AG04449 (cell line): Measurements from ENCODE around the gene GLTP.
"Not testable (repeated sequence)": the region's sequence is repeated elsewhere in the genome, so short reads cannot be mapped to it uniquely, and the experiment has no call there.

ENCODE experiments used
- CTCF ChIA-PET: fragments of 350-600 bp; formaldehyde crosslinking; extraction: SDS; loops from one replicate; lab custom pipeline; 2021; ENCODE audit warnings: antibody characterized with exemption; lab: Yijun Ruan, JAX
- POLR2A ChIA-PET: fragments of 400-600, 350-600 bp; formaldehyde crosslinking; extraction: SDS; loops from one replicate; lab custom pipeline; 2020; ENCODE audit warnings: antibody characterized with exemption, inconsistent platforms; lab: Yijun Ruan, JAX
- DNase-seq: peaks from one replicate; pipeline ENCODE4 v3.0.0-alpha.2; 2010; ENCODE audit warnings: low read depth, low spot score
- H3K4me3 ChIP-seq: 2 replicates; pipeline ENCODE4 v1.5.1; 2011; ENCODE audit warnings: low read depth, mild to moderate bottlenecking, control low read depth, low read length
- TF ChIP-seq, protein P1 (sequence below): IDR thresholded peaks from one replicate; pipeline ENCODE4 v1.5.1; 2011; ENCODE audit warnings: mild to moderate bottlenecking, moderate library complexity, low read length, control low read depth, inconsistent platforms; ENCODE audit not compliant: insufficient read depth; ENCODE audit errors: missing control alignments

The GLTP gene

DNA sequence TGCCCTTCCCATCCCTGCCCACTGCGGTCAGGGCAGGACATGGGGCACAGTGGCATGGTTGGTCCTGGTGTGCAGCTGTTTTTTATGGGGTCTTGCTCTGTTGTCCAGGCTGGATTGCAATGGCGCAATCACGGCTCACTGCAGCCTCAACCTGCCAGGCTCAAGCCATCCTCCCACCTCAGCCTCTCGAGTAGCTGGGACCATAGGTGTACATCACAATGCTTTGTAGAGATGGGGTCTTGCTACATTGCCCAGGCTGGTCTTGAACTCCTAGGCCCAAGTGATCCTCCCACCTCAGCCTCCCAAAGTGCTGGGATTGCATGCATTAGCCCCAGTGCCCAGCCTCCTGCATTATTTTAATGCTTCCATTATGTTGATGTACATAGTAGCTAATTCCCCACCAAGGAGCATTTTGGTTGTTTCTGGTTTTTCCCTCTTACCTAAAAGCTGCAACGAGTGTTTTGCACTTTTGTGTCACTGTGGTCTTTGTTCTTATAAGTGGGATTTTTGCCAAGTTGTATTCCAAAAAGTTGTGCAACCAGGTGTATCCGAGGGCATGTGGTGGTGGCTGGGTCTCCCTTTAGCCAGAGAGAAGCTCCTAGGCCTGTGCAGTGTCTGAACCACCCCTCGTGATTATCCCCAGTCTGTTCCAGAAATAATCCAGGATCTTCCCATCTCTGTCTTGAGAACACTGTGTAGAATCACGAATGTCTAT, 30.1 kb upstream of the GLTP start:
- TF ChIP-seq, protein P1, sequence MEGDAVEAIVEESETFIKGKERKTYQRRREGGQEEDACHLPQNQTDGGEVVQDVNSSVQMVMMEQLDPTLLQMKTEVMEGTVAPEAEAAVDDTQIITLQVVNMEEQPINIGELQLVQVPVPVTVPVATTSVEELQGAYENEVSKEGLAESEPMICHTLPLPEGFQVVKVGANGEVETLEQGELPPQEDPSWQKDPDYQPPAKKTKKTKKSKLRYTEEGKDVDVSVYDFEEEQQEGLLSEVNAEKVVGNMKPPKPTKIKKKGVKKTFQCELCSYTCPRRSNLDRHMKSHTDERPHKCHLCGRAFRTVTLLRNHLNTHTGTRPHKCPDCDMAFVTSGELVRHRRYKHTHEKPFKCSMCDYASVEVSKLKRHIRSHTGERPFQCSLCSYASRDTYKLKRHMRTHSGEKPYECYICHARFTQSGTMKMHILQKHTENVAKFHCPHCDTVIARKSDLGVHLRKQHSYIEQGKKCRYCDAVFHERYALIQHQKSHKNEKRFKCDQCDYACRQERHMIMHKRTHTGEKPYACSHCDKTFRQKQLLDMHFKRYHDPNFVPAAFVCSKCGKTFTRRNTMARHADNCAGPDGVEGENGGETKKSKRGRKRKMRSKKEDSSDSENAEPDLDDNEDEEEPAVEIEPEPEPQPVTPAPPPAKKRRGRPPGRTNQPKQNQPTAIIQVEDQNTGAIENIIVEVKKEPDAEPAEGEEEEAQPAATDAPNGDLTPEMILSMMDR, result no peak
- CTCF ChIA-PET, result interaction anchor here (0.6 to 3.2 kb wide), 6 partner anchors 9 to 84 kb away, joined by 3 to 15 read pairs (median 4); no protein-coding TSS in a partner anchor
- POLR2A ChIA-PET, result no interaction called here
- no peak overlapping the region for H3K4me3 ChIP-seq
- DNase-seq, result no peak

DNA sequence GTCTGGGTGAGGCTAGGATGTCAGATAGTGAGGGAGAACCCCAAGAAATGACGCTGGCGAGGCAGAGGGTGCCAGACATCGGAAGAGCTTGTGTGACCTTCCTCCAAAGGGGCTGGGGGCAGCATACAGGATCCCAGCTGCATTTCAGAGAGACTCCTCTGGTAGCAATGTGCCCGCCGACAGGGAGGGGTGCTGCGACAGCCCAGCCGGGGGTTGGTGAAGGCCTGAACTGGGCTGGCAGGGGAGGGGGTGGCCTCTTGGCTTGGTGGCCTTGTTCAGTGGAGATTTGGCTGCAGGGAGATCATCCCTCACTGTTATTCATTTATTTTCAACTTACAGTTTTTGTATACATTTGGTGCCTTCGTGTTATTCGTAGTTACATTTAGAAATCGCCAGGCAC, 25.0 kb upstream of the GLTP start:
- POLR2A ChIA-PET, result no interaction called here
- no peak for DNase-seq

DNA sequence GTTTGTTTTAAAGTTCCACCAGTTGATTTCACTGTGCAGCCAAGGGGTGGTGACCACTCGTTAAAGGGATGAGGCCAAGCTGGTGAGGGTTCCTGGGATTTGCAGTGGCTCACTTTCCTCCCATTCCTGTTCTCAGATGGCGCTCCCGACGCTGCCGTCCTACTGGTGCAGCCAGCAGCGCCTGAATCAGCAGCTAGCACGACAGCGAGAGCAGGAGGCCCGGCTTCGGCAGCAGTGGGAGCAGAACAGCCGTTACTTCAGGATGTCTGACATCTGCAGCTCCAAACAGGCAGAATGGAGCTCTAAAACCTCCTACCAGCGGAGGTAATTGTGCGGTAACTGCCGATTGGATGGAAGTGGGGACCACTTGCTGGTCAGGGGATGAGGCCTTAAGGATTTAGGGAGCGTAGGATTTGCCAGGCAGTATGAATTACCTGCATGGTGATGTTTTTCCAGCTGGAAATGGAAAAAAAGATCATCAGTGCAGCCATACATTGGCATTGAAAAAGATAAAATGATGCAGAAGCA, 22.6 kb upstream of the GLTP start:
- ChIA-PET CTCF (interaction anchor here (0.9 to 2.0 kb wide), 3 partner anchors 15 to 58 kb away, joined by 3 to 9 read pairs (median 4); no protein-coding TSS in a partner anchor), POLR2A (no interaction called here)
- DNase-seq, result no peak
- TF ChIP-seq, protein P1, result no peak
- no peak overlapping the region for H3K4me3 ChIP-seq

More for the DNA sequence above, 25.0 kb upstream of the GLTP start:
- CTCF ChIA-PET, result interaction anchor here (1.6 kb wide), 1 partner anchor 52 kb away, joined by 9 read pairs; no protein-coding TSS in a partner anchor
- TF ChIP-seq, protein P1, result no peak
- H3K4me3 ChIP-seq, result no peak overlapping the region

DNA sequence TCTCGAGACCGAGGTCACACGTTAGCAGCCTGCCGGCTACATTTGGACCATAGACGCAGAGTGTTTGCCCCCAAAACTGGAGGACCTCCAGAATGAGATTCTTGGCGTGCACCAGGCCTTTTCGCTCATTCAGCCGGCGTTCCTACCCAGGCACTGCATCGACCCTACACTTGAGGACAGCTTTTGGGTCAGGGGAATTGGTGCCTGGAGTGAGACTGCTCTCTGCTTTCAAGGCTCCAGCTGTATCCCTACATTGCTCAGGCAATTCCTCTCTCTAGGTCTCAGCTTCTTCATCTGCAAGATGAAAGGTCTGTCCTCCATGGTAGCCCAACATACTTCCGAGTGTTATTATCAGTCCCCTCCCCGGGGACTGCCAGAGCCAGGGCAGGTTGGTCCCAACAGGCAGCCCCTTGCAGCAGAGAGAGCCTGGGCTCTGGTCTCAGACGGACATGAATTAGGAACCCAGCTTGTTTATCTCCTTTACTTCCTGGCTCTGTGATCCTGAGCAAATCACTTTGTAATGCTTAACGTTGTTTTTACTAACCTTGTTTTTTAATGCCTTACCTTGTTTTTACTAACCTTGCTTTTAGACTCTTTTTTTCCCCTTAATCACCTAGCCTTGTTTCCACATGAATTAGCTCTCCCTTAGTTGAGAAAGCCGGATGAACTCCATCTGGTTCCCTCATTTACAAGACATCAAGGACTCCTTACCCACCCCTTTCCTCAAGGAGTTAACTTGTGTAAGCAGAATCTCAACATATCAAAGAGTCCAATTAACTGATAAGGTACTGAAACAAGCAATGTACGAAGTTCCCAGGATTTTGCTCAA, 20.6 kb upstream of the GLTP start:
- TF ChIP-seq, protein P1, result no peak
- ChIA-PET POLR2A (interaction anchor here (0.5 to 1.4 kb wide), 3 partner anchors 19 to 95 kb away, joined by 3 to 4 read pairs (median 4); no protein-coding TSS in a partner anchor), CTCF (interaction anchor here (0.7 to 1.9 kb wide), 13 partner anchors 9 to 434 kb away, joined by 3 to 9 read pairs (median 4); no protein-coding TSS in a partner anchor)
- DNase-seq, result no peak
- peak overlapping the region; percentile 76 for H3K4me3 ChIP-seq

DNA sequence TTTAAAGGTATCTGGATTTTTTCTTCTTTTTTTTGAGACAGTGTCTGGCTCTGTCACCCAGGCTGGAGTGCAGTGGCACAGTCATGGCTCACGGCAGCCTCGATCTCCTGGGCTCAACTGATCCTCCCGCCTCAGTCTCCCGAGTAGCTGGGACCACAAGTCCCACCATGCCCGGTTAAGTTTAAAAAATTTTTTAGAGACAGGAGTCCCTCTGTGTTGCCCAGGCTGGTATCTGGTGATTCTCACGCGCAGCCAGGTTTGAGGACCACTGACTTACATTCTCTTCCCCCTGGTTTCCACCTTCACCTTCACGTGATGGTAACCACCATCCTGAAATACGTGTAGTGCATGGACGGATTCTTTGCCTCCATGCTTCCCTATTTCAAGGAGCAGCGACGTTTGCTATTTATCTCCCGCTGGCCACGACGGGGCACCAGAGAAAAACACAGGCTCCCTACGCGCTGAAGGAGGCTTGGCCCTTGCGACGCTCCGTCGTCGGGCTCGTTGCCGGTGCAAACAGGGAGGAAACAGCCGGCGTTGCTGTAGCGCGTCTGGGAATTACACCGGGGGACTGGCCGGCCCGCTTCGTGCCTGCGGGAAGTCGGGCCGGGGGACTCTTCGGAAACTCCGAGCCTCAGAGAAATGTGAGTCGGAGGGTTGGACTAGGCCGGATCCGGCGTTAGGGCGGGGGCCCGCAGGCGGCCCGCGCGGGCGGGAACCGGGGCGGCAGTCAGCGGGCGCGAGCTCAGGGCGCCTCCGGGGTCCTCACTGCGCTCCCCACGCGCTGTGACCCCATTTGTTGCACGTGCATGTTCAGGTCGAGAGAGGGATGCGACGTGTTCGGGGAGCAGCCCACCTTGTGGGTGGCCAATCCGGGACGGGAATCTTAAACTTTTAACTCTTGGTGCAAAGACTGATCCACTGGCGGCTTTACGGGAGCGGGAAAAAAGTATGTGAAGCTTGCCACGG, 19.7 kb upstream of the GLTP start, which contains the start of gene TCHP:
TSS of gene TCHP (plus strand) at position 492 of the 969 bp plus-strand sequence. CDS start 2,753 bp downstream, outside the sequence.
- POLR2A ChIA-PET, result interaction anchor here (1.4 kb wide), 1 partner anchor 46 kb away, joined by 4 read pairs; no protein-coding TSS in a partner anchor
- TF ChIP-seq, protein P1, result peak; percentile 59
- H3K4me3 ChIP-seq, result peak within 1 kb of the TSS; percentile 76
- CTCF ChIA-PET, result interaction anchor here (0.7 to 2.0 kb wide), 10 partner anchors 13 to 433 kb away, joined by 3 to 8 read pairs (median 5); no protein-coding TSS in a partner anchor
- DNase-seq, result peak; percentile 37

DNA sequence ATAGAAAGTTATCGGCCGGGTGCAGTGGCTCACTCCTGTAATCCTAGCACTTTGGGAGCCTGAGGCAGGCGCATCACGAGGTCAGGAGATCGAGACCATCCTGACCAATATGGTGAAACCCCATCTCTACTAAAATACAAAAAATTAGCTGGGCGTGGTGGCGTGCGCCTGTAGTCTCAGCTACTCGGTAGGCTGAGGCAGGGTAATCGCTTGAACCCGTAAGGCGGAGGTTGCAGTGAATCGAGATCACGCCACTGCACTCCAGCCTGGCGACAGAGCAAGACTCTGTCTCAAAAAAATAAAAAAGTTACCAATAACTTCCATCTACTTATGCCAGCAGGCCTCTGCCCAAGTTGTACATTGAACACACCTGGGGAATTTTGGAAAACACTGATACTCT, 19.0 kb upstream of the GLTP start:
- POLR2A ChIA-PET, DNase-seq, H3K4me3 ChIP-seq: not testable (repeated sequence)
- CTCF ChIA-PET, result interaction anchor here (1.6 to 2.0 kb wide), 4 partner anchors 29 to 94 kb away, joined by 4 to 7 read pairs (median 5); no protein-coding TSS in a partner anchor
